RWPE1 (cell line): Measurements from ENCODE around the gene UBE4A.

ENCODE experiments used
- CTCF ChIA-PET: fragments of 350-600 bp; sonication (Branson Sonifier 250); formaldehyde crosslinking; extraction: SDS; loops from one replicate; lab custom pipeline; 2021; lab: Yijun Ruan, JAX
- POLR2A ChIA-PET: fragments of 400-600 bp; formaldehyde crosslinking; extraction: SDS; loops from one replicate; lab custom pipeline; 2020; ENCODE audit warnings: antibody characterized with exemption; ENCODE audit not compliant: low non-redundant PET; lab: Yijun Ruan, JAX
- DNase-seq: peaks from one replicate; pipeline ENCODE4 v3.0.0; 2012; ENCODE audit warnings: low spot score
- H3K27ac ChIP-seq: fragments of 450-650 bp; 2 replicates; pipeline ENCODE4 v1.5.1; 2017
- TF ChIP-seq, protein P1 (sequence below): fragments of 450-650 bp; conservative IDR thresholded peaks from 2 replicates; pipeline ENCODE4 v1.5.1; 2017; ENCODE audit warnings: low read depth, mild to moderate bottlenecking

The UBE4A gene

DNA sequence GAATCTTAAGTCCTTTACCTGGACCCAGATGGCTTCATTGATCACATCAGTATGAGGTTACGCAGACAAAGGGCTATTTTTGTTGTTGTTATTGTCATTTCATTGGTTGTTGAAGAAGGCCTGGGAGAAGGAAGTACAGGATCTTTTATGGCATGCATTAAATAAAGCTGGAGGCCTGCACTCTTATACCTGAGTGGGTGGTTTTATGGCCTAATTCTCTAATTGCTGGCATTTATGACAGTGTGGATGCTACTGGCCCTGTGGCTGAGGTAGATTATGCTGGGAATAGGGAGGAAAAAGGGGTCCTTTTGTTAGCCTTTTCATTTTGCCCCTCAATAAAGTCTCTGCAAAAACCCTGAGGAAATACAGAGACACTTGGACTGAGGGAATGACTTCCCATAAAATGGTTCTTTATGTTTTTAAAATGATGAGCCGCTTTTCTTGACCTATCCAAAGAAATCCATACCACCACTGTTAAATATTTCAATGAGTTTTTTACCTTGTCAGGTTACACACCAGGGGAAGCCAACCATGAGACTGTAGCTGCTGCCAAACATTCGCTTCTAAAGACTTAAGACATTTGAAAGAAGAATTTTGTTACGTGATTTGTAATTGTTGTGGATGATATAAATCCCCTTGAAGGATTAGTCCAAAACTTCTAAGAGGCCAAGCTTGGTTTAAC is 83.6 kb downstream of the UBE4A start:
- H3K27ac ChIP-seq = no peak overlapping the region
- ChIA-PET CTCF (no interaction called here), POLR2A (no interaction called here)
- DNase-seq = no peak
- TF ChIP-seq, protein P1, sequence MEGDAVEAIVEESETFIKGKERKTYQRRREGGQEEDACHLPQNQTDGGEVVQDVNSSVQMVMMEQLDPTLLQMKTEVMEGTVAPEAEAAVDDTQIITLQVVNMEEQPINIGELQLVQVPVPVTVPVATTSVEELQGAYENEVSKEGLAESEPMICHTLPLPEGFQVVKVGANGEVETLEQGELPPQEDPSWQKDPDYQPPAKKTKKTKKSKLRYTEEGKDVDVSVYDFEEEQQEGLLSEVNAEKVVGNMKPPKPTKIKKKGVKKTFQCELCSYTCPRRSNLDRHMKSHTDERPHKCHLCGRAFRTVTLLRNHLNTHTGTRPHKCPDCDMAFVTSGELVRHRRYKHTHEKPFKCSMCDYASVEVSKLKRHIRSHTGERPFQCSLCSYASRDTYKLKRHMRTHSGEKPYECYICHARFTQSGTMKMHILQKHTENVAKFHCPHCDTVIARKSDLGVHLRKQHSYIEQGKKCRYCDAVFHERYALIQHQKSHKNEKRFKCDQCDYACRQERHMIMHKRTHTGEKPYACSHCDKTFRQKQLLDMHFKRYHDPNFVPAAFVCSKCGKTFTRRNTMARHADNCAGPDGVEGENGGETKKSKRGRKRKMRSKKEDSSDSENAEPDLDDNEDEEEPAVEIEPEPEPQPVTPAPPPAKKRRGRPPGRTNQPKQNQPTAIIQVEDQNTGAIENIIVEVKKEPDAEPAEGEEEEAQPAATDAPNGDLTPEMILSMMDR = no peak

DNA sequence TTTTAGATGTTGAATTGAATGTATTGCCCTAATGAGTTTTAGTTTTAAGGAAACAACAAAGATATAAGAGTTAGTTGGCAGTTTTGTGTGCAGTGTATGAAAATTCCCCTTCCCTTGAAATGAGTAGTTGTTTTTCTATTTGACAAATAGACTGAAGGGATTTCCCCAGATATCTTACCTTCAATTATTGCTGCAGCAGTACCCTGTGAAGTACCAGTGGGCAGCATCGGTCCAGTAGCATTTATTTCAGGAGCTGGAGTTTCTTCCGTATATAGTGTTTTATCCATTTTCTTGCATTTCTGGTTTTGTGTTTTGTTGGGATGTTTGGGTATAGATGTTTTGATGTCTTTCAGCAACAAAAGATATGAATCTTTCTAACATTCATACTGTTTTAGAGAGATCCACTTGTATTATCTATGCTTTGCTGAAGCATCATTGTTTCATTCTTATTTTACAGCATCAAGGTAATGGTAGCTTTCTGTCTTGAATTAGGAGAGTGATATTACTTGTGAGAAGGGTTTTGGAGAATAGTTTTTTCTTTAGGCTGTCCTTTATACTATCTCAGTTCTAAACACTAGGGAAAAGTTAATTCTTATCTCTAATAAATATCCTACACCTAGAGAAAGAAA is 84.3 kb downstream of the UBE4A start:
- TF ChIP-seq, protein P1 = no peak
- no peak overlapping the region for H3K27ac ChIP-seq
- CTCF ChIA-PET = no interaction called here
- no peak for DNase-seq
- POLR2A ChIA-PET = no interaction called here

DNA sequence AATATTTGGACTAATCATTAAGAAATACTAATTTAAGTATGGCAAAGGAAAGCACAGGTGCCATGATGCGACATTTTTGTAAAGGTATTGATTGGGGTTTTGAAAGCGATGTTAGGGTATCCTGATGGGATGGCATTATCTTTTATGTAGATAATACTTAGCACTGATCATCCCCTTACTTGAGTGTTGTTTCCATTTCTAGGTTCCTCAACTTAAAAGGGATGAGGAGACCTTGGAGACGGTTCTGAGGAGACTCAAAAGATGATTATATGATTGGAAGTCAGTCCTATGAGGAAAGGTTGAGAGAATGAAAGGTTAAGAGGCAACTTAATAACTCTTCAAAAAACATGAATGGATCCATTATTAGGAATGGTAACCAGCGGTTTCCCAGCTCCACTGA is 88.0 kb downstream of the UBE4A start:
- ChIA-PET CTCF (no interaction called here), POLR2A (no interaction called here)
- TF ChIP-seq, protein P1 = no peak
- no peak for DNase-seq
- H3K27ac ChIP-seq = no peak overlapping the region

DNA sequence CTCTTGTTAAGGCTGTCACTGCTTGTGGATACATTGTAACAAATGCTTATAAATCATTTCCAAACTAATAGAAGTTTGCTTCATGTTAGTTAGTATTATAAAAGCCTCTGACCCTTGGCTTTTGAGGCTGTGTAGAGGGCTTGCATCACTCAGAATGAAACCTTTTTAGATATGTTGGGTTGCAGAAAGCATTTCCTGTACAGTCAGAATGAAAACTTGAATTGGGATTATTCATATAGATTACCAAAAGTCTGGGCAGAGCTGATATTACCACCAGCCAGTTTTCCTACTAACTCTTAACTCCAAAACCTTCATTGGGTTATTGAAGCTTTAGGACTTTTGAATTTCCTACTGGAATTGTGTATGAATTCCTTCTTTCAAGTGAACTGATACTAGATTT is 88.9 kb downstream of the UBE4A start:
- CTCF ChIA-PET = interaction anchor here (0.6 kb wide), 1 partner anchor 61 kb away, joined by 3 read pairs; no protein-coding TSS in a partner anchor
- H3K27ac ChIP-seq = no peak overlapping the region

More for the DNA sequence above, 88.9 kb downstream of the UBE4A start:
- TF ChIP-seq, protein P1 = no peak
- DNase-seq = no peak
- POLR2A ChIA-PET = no interaction called here
